GM10248 (cell line): ENCODE data around the gene HMCN1.

Experiments used
- CTCF ChIA-PET: fragments of 300-600 bp; sonication (Branson Sonifier 250); formaldehyde crosslinking; extraction: SDS; loops from one replicate; lab custom pipeline; 2021; ENCODE audit warnings: antibody characterized with exemption; lab: Yijun Ruan, JAX
- POLR2A ChIA-PET: fragments of 350-650 bp; sonication (Branson Sonifier 250); formaldehyde crosslinking; extraction: SDS; loops from one replicate; lab custom pipeline; 2020; ENCODE audit warnings: antibody characterized with exemption; lab: Yijun Ruan, JAX
- DNase-seq: peaks from one replicate; pipeline ENCODE4 v3.0.0; 2012; ENCODE audit errors: extremely low spot score
- TF ChIP-seq, protein P1 (sequence below): IDR thresholded peaks from 2 replicates; pipeline ENCODE4 v1.5.1; 2012; ENCODE audit warnings: mild to moderate bottlenecking, low read depth; ENCODE audit errors: extremely low read depth, missing control alignments, control extremely low read depth

Gene HMCN1

DNA sequence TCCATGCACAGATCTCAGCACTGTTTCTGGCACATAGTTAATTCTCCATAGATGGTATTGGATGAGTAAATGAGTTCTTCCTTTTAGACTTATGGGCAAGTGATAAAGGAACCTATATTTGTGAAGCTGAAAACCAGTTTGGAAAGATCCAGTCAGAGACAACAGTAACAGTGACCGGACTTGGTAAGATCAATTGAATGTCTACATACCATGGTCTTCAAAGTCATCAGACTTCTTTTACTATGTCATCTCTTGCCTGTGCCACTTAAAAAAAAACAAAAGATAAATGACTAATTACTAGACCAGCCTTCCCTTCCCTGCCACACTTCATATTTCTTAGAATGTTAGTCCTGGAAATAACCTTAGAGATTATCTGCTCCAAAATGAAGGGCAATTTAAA is 246.7 kb downstream of the HMCN1 start:
- DNase-seq, result no peak
- ChIA-PET POLR2A (no interaction called here), CTCF (no interaction called here)
- TF ChIP-seq, protein P1, sequence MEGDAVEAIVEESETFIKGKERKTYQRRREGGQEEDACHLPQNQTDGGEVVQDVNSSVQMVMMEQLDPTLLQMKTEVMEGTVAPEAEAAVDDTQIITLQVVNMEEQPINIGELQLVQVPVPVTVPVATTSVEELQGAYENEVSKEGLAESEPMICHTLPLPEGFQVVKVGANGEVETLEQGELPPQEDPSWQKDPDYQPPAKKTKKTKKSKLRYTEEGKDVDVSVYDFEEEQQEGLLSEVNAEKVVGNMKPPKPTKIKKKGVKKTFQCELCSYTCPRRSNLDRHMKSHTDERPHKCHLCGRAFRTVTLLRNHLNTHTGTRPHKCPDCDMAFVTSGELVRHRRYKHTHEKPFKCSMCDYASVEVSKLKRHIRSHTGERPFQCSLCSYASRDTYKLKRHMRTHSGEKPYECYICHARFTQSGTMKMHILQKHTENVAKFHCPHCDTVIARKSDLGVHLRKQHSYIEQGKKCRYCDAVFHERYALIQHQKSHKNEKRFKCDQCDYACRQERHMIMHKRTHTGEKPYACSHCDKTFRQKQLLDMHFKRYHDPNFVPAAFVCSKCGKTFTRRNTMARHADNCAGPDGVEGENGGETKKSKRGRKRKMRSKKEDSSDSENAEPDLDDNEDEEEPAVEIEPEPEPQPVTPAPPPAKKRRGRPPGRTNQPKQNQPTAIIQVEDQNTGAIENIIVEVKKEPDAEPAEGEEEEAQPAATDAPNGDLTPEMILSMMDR, result no peak

DNA sequence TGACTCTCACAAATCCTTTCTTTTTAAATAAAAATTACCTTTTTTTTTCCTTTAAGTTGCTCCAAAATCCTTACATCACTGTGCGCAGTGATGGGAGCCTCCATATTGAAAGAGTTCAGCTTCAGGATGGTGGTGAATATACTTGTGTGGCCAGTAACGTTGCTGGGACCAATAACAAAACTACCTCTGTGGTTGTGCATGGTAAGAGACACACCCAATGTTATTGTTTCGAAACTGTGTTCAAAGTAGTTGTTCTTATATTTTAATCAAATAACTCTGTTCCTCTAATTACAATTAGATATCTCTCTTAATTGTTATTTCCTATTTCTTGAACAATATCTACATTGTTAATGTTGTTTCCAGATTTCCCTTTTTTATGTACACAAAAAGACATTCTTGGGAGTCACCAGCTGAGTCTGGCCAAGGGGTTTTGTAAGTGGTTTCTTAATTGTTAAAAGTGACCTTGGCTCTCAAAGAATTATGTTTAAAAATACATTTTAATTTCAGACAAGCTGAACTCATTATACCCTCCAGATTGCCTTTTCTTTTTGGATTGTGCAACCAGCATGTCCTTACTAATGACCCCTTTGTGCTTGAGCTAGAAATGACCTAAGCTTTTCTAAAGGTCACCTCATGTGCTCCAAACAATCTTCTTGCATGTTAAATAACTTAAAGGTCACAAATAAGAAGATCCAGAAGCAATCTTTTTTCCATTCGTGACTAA is 250.1 kb downstream of the HMCN1 start:
- POLR2A ChIA-PET, result no interaction called here
- TF ChIP-seq, protein P1, result no peak
- DNase-seq, result no peak
- CTCF ChIA-PET, result no interaction called here

DNA sequence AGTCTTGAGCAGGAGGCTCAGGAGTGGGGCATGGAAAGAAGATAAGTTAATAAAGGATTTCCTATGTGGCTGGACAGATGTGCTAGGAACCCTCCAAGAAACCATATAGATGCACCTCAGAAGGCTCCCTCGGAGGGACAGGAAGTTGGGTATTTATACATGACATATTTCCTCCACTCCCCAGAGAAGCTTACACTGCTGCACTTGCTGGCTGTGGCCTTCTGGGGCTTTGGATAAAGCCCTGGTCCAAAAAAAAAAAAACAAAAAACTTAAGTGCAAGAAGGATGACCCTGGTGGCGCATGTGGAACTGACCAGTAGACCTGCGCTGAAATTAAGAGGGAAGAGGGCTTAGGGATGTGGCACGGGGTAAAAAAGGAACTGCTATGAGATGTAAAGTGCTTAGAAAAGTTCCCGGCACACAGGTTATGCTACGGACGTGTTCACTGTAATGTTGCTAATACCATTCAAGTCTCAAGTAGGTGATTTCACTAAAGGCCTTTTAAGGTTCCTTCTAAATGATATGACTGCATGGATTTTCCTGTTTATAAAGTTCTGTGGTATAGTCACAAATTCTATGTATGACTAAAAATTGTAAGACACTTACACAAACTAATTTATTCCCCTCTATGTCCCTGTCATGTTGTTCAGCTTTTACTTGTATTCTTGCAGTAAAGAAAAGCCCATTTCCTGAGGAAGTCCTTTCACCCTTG is 253.6 kb downstream of the HMCN1 start:
- ChIA-PET POLR2A (no interaction called here), CTCF (no interaction called here)
- DNase-seq, result no peak
- TF ChIP-seq, protein P1, result no peak

DNA sequence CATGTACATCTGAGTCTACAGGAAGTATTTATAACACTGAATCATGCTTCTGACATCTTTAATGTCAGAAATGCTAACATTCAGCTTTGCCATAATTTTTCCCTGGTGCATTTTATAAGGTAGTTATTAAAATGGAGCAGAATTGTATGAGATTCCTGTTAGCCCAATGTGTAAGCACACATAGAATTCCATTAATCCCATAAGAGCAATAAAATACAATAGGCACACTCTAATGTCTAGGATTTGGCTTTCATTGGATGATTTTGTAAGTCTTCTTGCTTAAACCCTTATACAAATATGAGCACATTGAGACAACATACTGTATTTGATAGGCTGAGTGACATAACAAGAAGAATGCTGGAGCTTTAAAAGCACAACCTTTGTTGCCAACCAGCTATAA is 256.4 kb downstream of the HMCN1 start:
- DNase-seq, result no peak
- CTCF ChIA-PET, result interaction anchor here (1.6 kb wide), 1 partner anchor 10 kb away, joined by 6 read pairs; no protein-coding TSS in a partner anchor
- TF ChIP-seq, protein P1, result no peak
- POLR2A ChIA-PET, result no interaction called here

GRCh38 chr1:185991266-185991665 is 257.1 kb downstream of the HMCN1 start:
- TF ChIP-seq, protein P1, result no peak
- POLR2A ChIA-PET, result no interaction called here
- CTCF ChIA-PET, result interaction anchor here (1.6 kb wide), 1 partner anchor 11 kb away, joined by 6 read pairs; no protein-coding TSS in a partner anchor
- DNase-seq, result no peak

GRCh38 chr1:185996211-185996610 is 262.0 kb downstream of the HMCN1 start:
- CTCF ChIA-PET, result interaction anchor here (3.9 kb wide), 1 partner anchor 10 kb away, joined by 14 read pairs; no protein-coding TSS in a partner anchor

More at GRCh38 chr1:185996211-185996610, 262.0 kb downstream of the HMCN1 start:
- no peak for DNase-seq
- POLR2A ChIA-PET, result no interaction called here
- TF ChIP-seq, protein P1, result no peak
